HepG2 (cell line): ENCODE measurements around the gene KAZALD1. TPM values are rescaled to one million over a fixed set of nuclear protein-coding genes. Genes with fewer than 3 reads are reported as not detected.
A peak's percentile ranks its signal among the peaks of the same experiment; 100 is the strongest.

Experiments
- FOXJ3 ChIP-seq: sonication (generic); formaldehyde crosslinking; IDR thresholded peaks from 2 replicates; pipeline ENCODE4 v1.4.0; 2020; ENCODE audit warnings: missing genetic modification reagents, mild to moderate bottlenecking, borderline replicate concordance
- KDM5B ChIP-seq: sonication (generic); formaldehyde crosslinking; IDR thresholded peaks from 2 replicates; pipeline ENCODE4 v1.4.0; 2020; ENCODE audit warnings: missing genetic modification reagents, mild to moderate bottlenecking, borderline replicate concordance
- MAFG ChIP-seq: sonication (generic); formaldehyde crosslinking; IDR thresholded peaks from 2 replicates; pipeline ENCODE4 v1.5.1; 2020; ENCODE audit warnings: mild to moderate bottlenecking, missing genetic modification reagents
- MEIS2 ChIP-seq: sonication (generic); formaldehyde crosslinking; IDR thresholded peaks from 2 replicates; pipeline ENCODE4 v1.9.0; 2021; ENCODE audit warnings: mild to moderate bottlenecking, missing genetic modification reagents
- MYNN ChIP-seq: sonication (generic); formaldehyde crosslinking; IDR thresholded peaks from 2 replicates; pipeline ENCODE4 v1.4.0; 2020; ENCODE audit warnings: mild to moderate bottlenecking, low read depth, missing genetic modification reagents
- NR2C2 ChIP-seq: sonication (generic); formaldehyde crosslinking; IDR thresholded peaks from 2 replicates; pipeline ENCODE4 v1.4.0; 2020; ENCODE audit warnings: missing genetic modification reagents, mild to moderate bottlenecking, moderate library complexity, borderline replicate concordance
- SALL2 ChIP-seq: sonication (generic); formaldehyde crosslinking; IDR thresholded peaks from 2 replicates; pipeline ENCODE4 v1.8.1; 2023; ENCODE audit warnings: mild to moderate bottlenecking, missing genetic modification reagents, inconsistent platforms
- SPEN ChIP-seq: sonication (generic); formaldehyde crosslinking; IDR thresholded peaks from 2 replicates; pipeline ENCODE4 v1.5.1; 2020; ENCODE audit warnings: low read depth, mild to moderate bottlenecking, missing genetic modification reagents
- SRSF1 ChIP-seq: fragments of 200-400 bp; formaldehyde crosslinking; optimal IDR thresholded peaks from 2 replicates; pipeline ENCODE3; 2017; ENCODE audit warnings: mild to moderate bottlenecking, low read depth, low read length, moderate library complexity
- ZNF460 ChIP-seq: sonication (generic); formaldehyde crosslinking; IDR thresholded peaks from 2 replicates; pipeline ENCODE4 v1.5.1; 2020; ENCODE audit warnings: missing genetic modification reagents, mild to moderate bottlenecking, borderline replicate concordance
- polyA plus RNA-seq, 8 experiments: library from polyadenylated mRNA; depleted of rRNA in 3 of 8; stranded (reverse) in 7 of 8; unstranded in 1 of 8; fragments of >200 nt; fragmentation: Illumina TruSeq in 4 of 8; extraction: Trizol in 4 of 8; gene quantifications; 2 replicates each; pipeline versions ENCODE4 v1.2.1 to v1.2.3, GENCODE V29; 2011 to 2016; ENCODE audit warnings: low read depth in 4 of 8, missing spikeins in 1 of 8, mixed read lengths in 1 of 8; ENCODE audit not compliant: insufficient read depth in 1 of 8
- total RNA-seq, 5 experiments: library from RNA; depleted of rRNA; stranded (reverse); fragments of >200 nt; fragmentation: Illumina TruSeq; extraction: Trizol; gene quantifications; 2 replicates each; pipeline ENCODE4 v1.2.3, GENCODE V29; 2016; ENCODE audit warnings: low read depth in 1 of 5
- TF ChIP-seq, protein P1 (sequence below): sonication (generic); formaldehyde crosslinking; IDR thresholded peaks from 2 replicates; pipeline ENCODE4 v1.5.0; 2020; ENCODE audit warnings: missing genetic modification reagents
- TF ChIP-seq, protein P2 (sequence below): sonication (generic); formaldehyde crosslinking; IDR thresholded peaks from 2 replicates; pipeline ENCODE4 v1.5.0; 2020; ENCODE audit warnings: missing genetic modification reagents
- TF ChIP-seq, protein P3 (sequence below): sonication (generic); formaldehyde crosslinking; IDR thresholded peaks from 2 replicates; pipeline ENCODE4 v1.4.0; 2020; ENCODE audit warnings: mild to moderate bottlenecking, missing genetic modification reagents
- TF ChIP-seq, protein P4 (sequence below): sonication (generic); formaldehyde crosslinking; IDR thresholded peaks from 2 replicates; pipeline ENCODE4 v1.8.1; 2023; ENCODE audit warnings: mild to moderate bottlenecking, missing genetic modification reagents, borderline replicate concordance
- TF ChIP-seq, protein P5 (sequence below): sonication (generic); formaldehyde crosslinking; IDR thresholded peaks from 2 replicates; pipeline ENCODE4 v1.4.0; 2020; ENCODE audit warnings: missing genetic modification reagents
- TF ChIP-seq, protein P6 (sequence below): sonication (generic); formaldehyde crosslinking; IDR thresholded peaks from 2 replicates; pipeline ENCODE4 v1.5.0; 2020; ENCODE audit warnings: missing genetic modification reagents
- TF ChIP-seq, protein P7 (sequence below): sonication (generic); formaldehyde crosslinking; IDR thresholded peaks from 2 replicates; pipeline ENCODE4 v1.4.0; 2020; ENCODE audit warnings: missing genetic modification reagents

The KAZALD1 gene
- total and polyA plus RNA-seq, 2 of the 13 experiments (the other 11 are each of a cell fraction or from before 2014, with no cell fraction given), result 16.7 to 27.7 TPM

DNA sequence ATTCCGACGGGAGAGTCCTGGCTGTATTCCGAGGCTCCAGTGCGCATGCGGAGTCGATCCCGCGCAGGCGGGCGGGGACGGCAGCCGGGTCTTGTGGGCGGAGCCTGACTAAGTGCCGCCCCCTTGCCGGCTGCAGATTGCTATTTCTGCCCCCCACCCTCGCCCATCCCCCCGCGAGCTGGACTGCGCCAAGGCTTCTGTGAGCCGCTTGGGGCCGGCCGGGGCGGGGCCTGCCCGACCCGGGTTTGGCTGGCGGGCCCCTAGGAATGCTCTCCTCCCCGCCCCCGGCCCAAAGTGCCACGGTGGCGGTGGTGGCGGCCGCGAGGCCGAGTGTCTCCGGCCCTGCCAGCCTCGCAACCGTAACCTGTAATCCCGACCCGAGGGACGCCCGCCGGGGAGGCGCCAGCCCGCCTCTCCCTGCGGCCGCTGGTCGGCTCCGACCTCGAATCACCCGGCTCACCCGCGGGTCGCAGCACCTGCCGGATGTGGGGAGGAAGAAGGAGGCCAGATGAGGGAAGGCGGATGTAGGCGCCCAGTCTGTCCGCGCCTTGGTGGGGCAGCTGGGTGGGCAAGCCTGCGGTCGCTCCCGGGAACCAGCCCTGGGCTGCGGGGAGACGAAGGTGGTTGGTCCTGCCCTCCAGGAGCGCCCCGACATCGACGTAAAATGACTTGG is 702 bp upstream of the KAZALD1 start (continued):
- TF ChIP-seq, protein P1, sequence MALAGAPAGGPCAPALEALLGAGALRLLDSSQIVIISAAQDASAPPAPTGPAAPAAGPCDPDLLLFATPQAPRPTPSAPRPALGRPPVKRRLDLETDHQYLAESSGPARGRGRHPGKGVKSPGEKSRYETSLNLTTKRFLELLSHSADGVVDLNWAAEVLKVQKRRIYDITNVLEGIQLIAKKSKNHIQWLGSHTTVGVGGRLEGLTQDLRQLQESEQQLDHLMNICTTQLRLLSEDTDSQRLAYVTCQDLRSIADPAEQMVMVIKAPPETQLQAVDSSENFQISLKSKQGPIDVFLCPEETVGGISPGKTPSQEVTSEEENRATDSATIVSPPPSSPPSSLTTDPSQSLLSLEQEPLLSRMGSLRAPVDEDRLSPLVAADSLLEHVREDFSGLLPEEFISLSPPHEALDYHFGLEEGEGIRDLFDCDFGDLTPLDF (CRISPR knock-in tag), result peak; percentile 84
- TF ChIP-seq MYNN (CRISPR knock-in tag) (no peak; the same call in 1 of the 2 replicates), FOXJ3 (CRISPR knock-in tag) (no peak), SALL2 (CRISPR knock-in tag) (peak; percentile 54; the same call in 1 of the 2 replicates), ZNF460 (CRISPR knock-in tag) (no peak), SRSF1 (peak; percentile 64), MEIS2 (CRISPR knock-in tag) (peak; percentile 34), NR2C2 (CRISPR knock-in tag) (peak; percentile 56), KDM5B (peak; percentile 48; the same call in 1 of the 2 replicates), SPEN (peak; percentile 71; the same call in 1 of the 2 replicates), MAFG (CRISPR knock-in tag) (no peak)
- TF ChIP-seq, protein P2, sequence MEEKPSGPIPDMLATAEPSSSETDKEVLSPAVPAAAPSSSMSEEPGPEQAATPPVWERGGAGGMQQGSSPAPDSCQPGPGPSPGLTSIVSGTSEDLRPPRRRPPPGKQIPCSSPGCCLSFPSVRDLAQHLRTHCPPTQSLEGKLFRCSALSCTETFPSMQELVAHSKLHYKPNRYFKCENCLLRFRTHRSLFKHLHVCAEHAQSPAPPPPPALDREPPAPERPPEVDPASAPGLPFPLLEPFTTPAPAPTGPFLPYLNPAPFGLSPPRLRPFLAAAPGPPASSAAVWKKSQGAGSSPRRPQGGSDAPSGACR (CRISPR knock-in tag), result peak; percentile 71; the same call in 1 of the 2 replicates
- TF ChIP-seq, protein P3, sequence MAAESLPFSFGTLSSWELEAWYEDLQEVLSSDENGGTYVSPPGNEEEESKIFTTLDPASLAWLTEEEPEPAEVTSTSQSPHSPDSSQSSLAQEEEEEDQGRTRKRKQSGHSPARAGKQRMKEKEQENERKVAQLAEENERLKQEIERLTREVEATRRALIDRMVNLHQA (CRISPR knock-in tag), result no peak
- TF ChIP-seq, protein P4, sequence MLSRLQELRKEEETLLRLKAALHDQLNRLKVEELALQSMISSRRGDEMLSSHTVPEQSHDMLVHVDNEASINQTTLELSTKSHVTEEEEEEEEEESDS (CRISPR knock-in tag), result no peak; the same call in 1 of the 2 replicates
- TF ChIP-seq, protein P5, sequence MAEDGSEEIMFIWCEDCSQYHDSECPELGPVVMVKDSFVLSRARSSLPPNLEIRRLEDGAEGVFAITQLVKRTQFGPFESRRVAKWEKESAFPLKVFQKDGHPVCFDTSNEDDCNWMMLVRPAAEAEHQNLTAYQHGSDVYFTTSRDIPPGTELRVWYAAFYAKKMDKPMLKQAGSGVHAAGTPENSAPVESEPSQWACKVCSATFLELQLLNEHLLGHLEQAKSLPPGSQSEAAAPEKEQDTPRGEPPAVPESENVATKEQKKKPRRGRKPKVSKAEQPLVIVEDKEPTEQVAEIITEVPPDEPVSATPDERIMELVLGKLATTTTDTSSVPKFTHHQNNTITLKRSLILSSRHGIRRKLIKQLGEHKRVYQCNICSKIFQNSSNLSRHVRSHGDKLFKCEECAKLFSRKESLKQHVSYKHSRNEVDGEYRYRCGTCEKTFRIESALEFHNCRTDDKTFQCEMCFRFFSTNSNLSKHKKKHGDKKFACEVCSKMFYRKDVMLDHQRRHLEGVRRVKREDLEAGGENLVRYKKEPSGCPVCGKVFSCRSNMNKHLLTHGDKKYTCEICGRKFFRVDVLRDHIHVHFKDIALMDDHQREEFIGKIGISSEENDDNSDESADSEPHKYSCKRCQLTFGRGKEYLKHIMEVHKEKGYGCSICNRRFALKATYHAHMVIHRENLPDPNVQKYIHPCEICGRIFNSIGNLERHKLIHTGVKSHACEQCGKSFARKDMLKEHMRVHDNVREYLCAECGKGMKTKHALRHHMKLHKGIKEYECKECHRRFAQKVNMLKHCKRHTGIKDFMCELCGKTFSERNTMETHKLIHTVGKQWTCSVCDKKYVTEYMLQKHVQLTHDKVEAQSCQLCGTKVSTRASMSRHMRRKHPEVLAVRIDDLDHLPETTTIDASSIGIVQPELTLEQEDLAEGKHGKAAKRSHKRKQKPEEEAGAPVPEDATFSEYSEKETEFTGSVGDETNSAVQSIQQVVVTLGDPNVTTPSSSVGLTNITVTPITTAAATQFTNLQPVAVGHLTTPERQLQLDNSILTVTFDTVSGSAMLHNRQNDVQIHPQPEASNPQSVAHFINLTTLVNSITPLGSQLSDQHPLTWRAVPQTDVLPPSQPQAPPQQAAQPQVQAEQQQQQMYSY (CRISPR knock-in tag), result no peak
- TF ChIP-seq, protein P6, sequence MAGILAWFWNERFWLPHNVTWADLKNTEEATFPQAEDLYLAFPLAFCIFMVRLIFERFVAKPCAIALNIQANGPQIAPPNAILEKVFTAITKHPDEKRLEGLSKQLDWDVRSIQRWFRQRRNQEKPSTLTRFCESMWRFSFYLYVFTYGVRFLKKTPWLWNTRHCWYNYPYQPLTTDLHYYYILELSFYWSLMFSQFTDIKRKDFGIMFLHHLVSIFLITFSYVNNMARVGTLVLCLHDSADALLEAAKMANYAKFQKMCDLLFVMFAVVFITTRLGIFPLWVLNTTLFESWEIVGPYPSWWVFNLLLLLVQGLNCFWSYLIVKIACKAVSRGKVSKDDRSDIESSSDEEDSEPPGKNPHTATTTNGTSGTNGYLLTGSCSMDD (CRISPR knock-in tag), result no peak
- TF ChIP-seq, protein P7, sequence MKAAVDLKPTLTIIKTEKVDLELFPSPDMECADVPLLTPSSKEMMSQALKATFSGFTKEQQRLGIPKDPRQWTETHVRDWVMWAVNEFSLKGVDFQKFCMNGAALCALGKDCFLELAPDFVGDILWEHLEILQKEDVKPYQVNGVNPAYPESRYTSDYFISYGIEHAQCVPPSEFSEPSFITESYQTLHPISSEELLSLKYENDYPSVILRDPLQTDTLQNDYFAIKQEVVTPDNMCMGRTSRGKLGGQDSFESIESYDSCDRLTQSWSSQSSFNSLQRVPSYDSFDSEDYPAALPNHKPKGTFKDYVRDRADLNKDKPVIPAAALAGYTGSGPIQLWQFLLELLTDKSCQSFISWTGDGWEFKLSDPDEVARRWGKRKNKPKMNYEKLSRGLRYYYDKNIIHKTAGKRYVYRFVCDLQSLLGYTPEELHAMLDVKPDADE (CRISPR knock-in tag), result 0 out of 2 replicates have a peak, but pooled peaks have one; percentile 49
